ENCODE measurements around the gene CABLES2.

The CABLES2 gene

GRCh38 chr20:62361799-62362589 is 45.1 kb downstream of the CABLES2 start:
- Histone ChIP-seq H3K36me3 (replicated peaks; ENCODE audit: low read depth, low read length) (no peaks in the 10 kb centered on the region), H3K9me3 (ENCODE audit: insufficient read depth, low read length) (no peaks in the 10 kb centered on the region), H3K4me3 (ENCODE audit: low read length) (no peak overlapping the region), H3K4me1 (ENCODE audit: low read length) (peaks cover 9% of the 10 kb centered on the region), H3K79me2 (ENCODE audit: low read length) (no peaks in the 10 kb centered on the region), H3K27me3 (ENCODE audit: low read depth, low read length) (no peaks in the 10 kb centered on the region), H4K20me1 (ENCODE audit: insufficient read depth, low read length) (peaks cover 14% of the 10 kb centered on the region; the same call in 1 of the 2 replicates), H2AFZ (ENCODE audit: low read depth, low read length) (no peak overlapping the region), H3K27ac (ENCODE audit: low read length) (no peak overlapping the region), H3K4me2 (ENCODE audit: low read length) (no peak overlapping the region), H3K9ac (ENCODE audit: low read length) (no peak overlapping the region)
- no peak for TF ChIP-seq EZH2phosphoT487 (IDR thresholded peaks at IDR 0.05; ENCODE audit: low read depth)
- no peak for TF ChIP-seq CTCF (IDR thresholded peaks at IDR 0.05; ENCODE audit: low read depth, low read length)

GRCh38 chr20:62360854-62361798 is 46.0 kb downstream of the CABLES2 start:
- H3K9ac ChIP-seq (ENCODE audit: low read length), result no peak overlapping the region
- H3K4me1 ChIP-seq (ENCODE audit: low read length), result peaks cover 7% of the 10 kb centered on the region
- no peak overlapping the region for H3K4me2 ChIP-seq (ENCODE audit: low read length)

GRCh38 chr20:62359491-62360121 is 47.5 kb downstream of the CABLES2 start:
- no peaks in the 10 kb centered on the region for H3K79me2 ChIP-seq (ENCODE audit: low read length)

More at GRCh38 chr20:62360854-62361798, 46.0 kb downstream of the CABLES2 start:
- Histone ChIP-seq H4K20me1 (ENCODE audit: insufficient read depth, low read length) (peaks cover 14% of the 10 kb centered on the region; the same call in 1 of the 2 replicates), H3K9me3 (ENCODE audit: insufficient read depth, low read length) (no peaks in the 10 kb centered on the region), H3K79me2 (ENCODE audit: low read length) (no peaks in the 10 kb centered on the region), H3K4me3 (ENCODE audit: low read length) (no peak overlapping the region), H3K27ac (ENCODE audit: low read length) (no peak overlapping the region), H3K36me3 (replicated peaks; ENCODE audit: low read depth, low read length) (no peaks in the 10 kb centered on the region), H2AFZ (ENCODE audit: low read depth, low read length) (no peak overlapping the region), H3K27me3 (ENCODE audit: low read depth, low read length) (no peaks in the 10 kb centered on the region)
- TF ChIP-seq EZH2phosphoT487 (IDR thresholded peaks at IDR 0.05; ENCODE audit: low read depth), result no peak
- TF ChIP-seq CTCF (IDR thresholded peaks at IDR 0.05; ENCODE audit: low read depth, low read length), result no peak

More at GRCh38 chr20:62359491-62360121, 47.5 kb downstream of the CABLES2 start:
- H3K4me1 ChIP-seq (ENCODE audit: low read length), result no peaks in the 10 kb centered on the region
- H3K27ac ChIP-seq (ENCODE audit: low read length), result no peak overlapping the region
- peaks cover 7% of the 10 kb centered on the region; the same call in 1 of the 2 replicates for H4K20me1 ChIP-seq (ENCODE audit: insufficient read depth, low read length)
- H3K36me3 ChIP-seq (replicated peaks; ENCODE audit: low read depth, low read length), result no peaks in the 10 kb centered on the region
- H2AFZ ChIP-seq (ENCODE audit: low read depth, low read length), result no peak overlapping the region
- H3K27me3 ChIP-seq (ENCODE audit: low read depth, low read length), result no peaks in the 10 kb centered on the region
- H3K9ac ChIP-seq (ENCODE audit: low read length), result no peak overlapping the region
- H3K4me2 ChIP-seq (ENCODE audit: low read length), result no peak overlapping the region
- H3K9me3 ChIP-seq (ENCODE audit: insufficient read depth, low read length), result no peaks in the 10 kb centered on the region
- no peak overlapping the region for H3K4me3 ChIP-seq (ENCODE audit: low read length)
- TF ChIP-seq CTCF (IDR thresholded peaks at IDR 0.05; ENCODE audit: low read depth, low read length) (no peak), EZH2phosphoT487 (IDR thresholded peaks at IDR 0.05; ENCODE audit: low read depth) (no peak)
